Heart left ventricle (tissue), 16 donors: Measurements from ENCODE around the gene AKAP9. TPM values are rescaled to one million over a fixed set of nuclear protein-coding genes. Genes with fewer than 3 reads are reported as not detected.
A peak's percentile ranks its signal among the peaks of the same experiment; 100 is the strongest.
"Not testable (repeated sequence)": the region's sequence is repeated elsewhere in the genome, so short reads cannot be mapped to it uniquely, and the experiment has no call there.

Experiments used
- ATAC-seq, 4 donors: fragments of 200-7000 bp; cut with Tn5 transposase; one replicate each; pipeline ENCODE4 v1.9.1; 2020 to 2022; ENCODE audit warnings: moderate library complexity in 4 of 4, mild to moderate bottlenecking in 3 of 4, moderate number of reproducible peaks in 1 of 4
- DNase-seq, 5 donors: peaks; one replicate each; pipeline ENCODE4 v3.0.0-alpha.2; 2020
- H3K27ac ChIP-seq, 12 donors: fragments of 200-600 bp; sonication (generic) in 4 of 12; one replicate each; pipeline versions ENCODE4 v1.5.0 to v1.8.0; 2016 to 2022; ENCODE audit warnings: mild to moderate bottlenecking in 2 of 12
- H3K27me3 ChIP-seq, 9 donors: fragments of 200-600 bp; sonication (generic) in 2 of 9; one replicate each; pipeline versions ENCODE4 v1.5.1 to v1.8.0; 2016 to 2022; ENCODE audit warnings: mild to moderate bottlenecking in 3 of 9
- H3K36me3 ChIP-seq, 9 donors: fragments of 200-600 bp; sonication (generic) in 2 of 9; one replicate each; pipeline versions ENCODE4 v1.5.0 to v1.8.0; 2018 to 2022; ENCODE audit warnings: mild to moderate bottlenecking in 2 of 9
- H3K4me1 ChIP-seq, 12 donors: fragments of 200-600 bp; sonication (generic) in 4 of 12; one replicate each; pipeline versions ENCODE4 v1.5.0 to v1.8.0; 2016 to 2022; ENCODE audit warnings: mild to moderate bottlenecking in 3 of 12
- H3K4me3 ChIP-seq, 12 donors: fragments of 200-600 bp; sonication (generic) in 4 of 12; one replicate each; pipeline versions ENCODE4 v1.5.0 to v1.8.0; 2017 to 2022; ENCODE audit warnings: mild to moderate bottlenecking in 9 of 12, moderate library complexity in 4 of 12
- H3K9me3 ChIP-seq, 12 donors: fragments of 200-600 bp; sonication (generic) in 4 of 12; one replicate each; pipeline versions ENCODE4 v1.5.0 to v1.8.0; 2016 to 2022; ENCODE audit warnings: mild to moderate bottlenecking in 1 of 12
- CTCF ChIP-seq, 12 donors: fragments of 200-600 bp; sonication (generic) in 4 of 12; IDR thresholded peaks; one replicate each; pipeline versions ENCODE4 v1.5.0 to v1.8.0; 2018 to 2022; ENCODE audit warnings: antibody characterized with exemption in 12 of 12, mild to moderate bottlenecking in 5 of 12
- POLR2A ChIP-seq, 2 donors: fragments of 450-650 bp; IDR thresholded peaks; one replicate each; pipeline ENCODE4 v1.6.1; 2017; ENCODE audit warnings: antibody characterized with exemption in 2 of 2, mild to moderate bottlenecking in 2 of 2, moderate library complexity in 2 of 2
- WGBS, 4 donors: extraction: QIAGEN DNeasy Blood & Tissue Kit in 2 of 4; methylation state at CpG; one replicate each; pipeline versions ENCODE4 v1.1.5 to v1.1.7; 2013 to 2018; 5-methylcytosine and 5-hydroxymethylcytosine counted together
- intact Hi-C, 10 donors: fragments of 100-400 bp; cut with DNase I; formaldehyde crosslinking; loops; one replicate each; pipeline versions ENCODE4 v1.11.1 to v1.14.2; 2022
- polyA plus RNA-seq, 2 donors: library from polyadenylated mRNA; stranded (reverse); fragments of 200-250 nt; gene quantifications; one replicate each; pipeline ENCODE4 v1.2.3, GENCODE V29; 2013
- total RNA-seq, 9 donors: library from RNA; depleted of rRNA in 2 of 9; stranded (reverse); fragments of >200 nt in 2 of 9; fragmentation: NEBNext Ultra II Directional in 3 of 9; extraction: Animal tissue kit (Norgen Biotek cat#: 25700) in 3 of 9; gene quantifications; one replicate each; pipeline versions ENCODE4 v1.1.0 to v1.2.4, GENCODE V29; 2016 to 2023
- donor health status: ischemic (EF 13 %, LVEDD 7.1; RV severe dilation, severe dysfunction).
- donor health status: healthy with polysubstance abuse.
- donor health status: DM: no; HTN: yes; CAD: no.
- donor health status: DM: no; HTN: no; CAD: no.
- donor health status: ischemic (EF 25% LVEDD 6.9; RV normal size, moderate dysfunction).
- donor health status: ischemic (EF 25% LVEDD 5.7; RV mildly dilated, moderate dysfunction).
- donor health status: healthy.
- donor health status: DM: yes; HTN: yes; CAD: no.
- donor health status: ischemic (EF 35%, LVEDD 5.7; RV mildly dilated, moderate dysfunction).
- donor health status: nonischemic (EF 11% LVEDD 7.7; RV severe dilation, severe dysfunction).
- donor health status: DM: yes; HTN: yes; CAD: no.
- donor health status: PGD.
- donor health status: ischemic (EF 29% LVEDD 5.4; RV normal size, mild dysfunction).
- donor health status: nonischemic (EF 23%, LVEDD 6.1; RV moderate dilation, normal function).

Gene AKAP9
- total and polyA plus RNA-seq, 11 donors: 13.2 to 58.6 (median 49.1) TPM

GRCh38 chr7:91961816-91962215 is 21.2 kb downstream of the AKAP9 start:
- peaks cover 0 to 30% (median 12%) of the 10 kb centered on the region in 12 donors for H3K4me1 ChIP-seq
- H3K27me3 ChIP-seq: no peaks in the 10 kb centered on the region
- no peak overlapping the region for H3K4me3 ChIP-seq
- DNase-seq (no peak), ATAC-seq (no peak)
- H3K36me3 ChIP-seq: no peaks in the 10 kb centered on the region
- 94 to 99% (median 96%) methylated on average over 2 of the region's 2 CpGs for WGBS, 4 donors
- intact Hi-C loops: no loop called here
- H3K27ac ChIP-seq: no peak overlapping the region
- peaks cover 0 to 5% (median 0%) of the 10 kb centered on the region in 12 donors for H3K9me3 ChIP-seq
- no peak for TF ChIP-seq POLR2A (IDR thresholded peaks at IDR 0.05)
- TF ChIP-seq CTCF (IDR thresholded peaks at IDR 0.05): no peak

- no peak for TF ChIP-seq CTCF (IDR thresholded peaks at IDR 0.05)
- TF ChIP-seq POLR2A (IDR thresholded peaks at IDR 0.05): no peak
- no peak overlapping the region for H3K27ac ChIP-seq
- H3K27me3 ChIP-seq: no peaks in the 10 kb centered on the region
- H3K4me3 ChIP-seq: no peak overlapping the region
- DNase-seq: no peak
- H3K4me1 ChIP-seq: peaks cover 0 to 26% (median 10%) of the 10 kb centered on the region in 12 donors
- no peak for ATAC-seq
- H3K9me3 ChIP-seq: peaks cover 0 to 5% (median 0%) of the 10 kb centered on the region in 12 donors
- intact Hi-C loops: no loop called here
- H3K36me3 ChIP-seq: no peaks in the 10 kb centered on the region
- 60 to 79% (median 68%) methylated on average over 3 of the region's 3 CpGs for WGBS, 4 donors
Observed at GRCh38 chr7:91962419-91962818, 21.8 kb downstream of the AKAP9 start.

- H3K27ac ChIP-seq, ATAC-seq, H3K9me3 ChIP-seq, H3K4me3 ChIP-seq, H3K27me3 ChIP-seq, DNase-seq, H3K36me3 ChIP-seq, intact Hi-C loops: not testable (repeated sequence)
- peaks cover 0 to 18% (median 0%) of the 10 kb centered on the region in 12 donors for H3K4me1 ChIP-seq
- 96 to 98% (median 97%) methylated on average over 2 of the region's 2 CpGs for WGBS, 4 donors
Observed at GRCh38 chr7:91967513-91967912, 26.9 kb downstream of the AKAP9 start.

- TF ChIP-seq CTCF (IDR thresholded peaks at IDR 0.05): no peak
- peaks cover 0 to 35% (median 13%) of the 10 kb centered on the region in 9 donors for H3K36me3 ChIP-seq
- peaks cover 0 to 33% (median 0%) of the 10 kb centered on the region in 12 donors for H3K4me1 ChIP-seq
- intact Hi-C loops: no loop called here
- no peak overlapping the region for H3K4me3 ChIP-seq
- H3K27ac ChIP-seq: no peak overlapping the region
- no peaks in the 10 kb centered on the region for H3K27me3 ChIP-seq
- no peaks in the 10 kb centered on the region for H3K9me3 ChIP-seq
- DNase-seq (no peak), ATAC-seq (no peak)
- WGBS, 4 donors: 84 to 90% (median 87%) methylated on average over 5 of the region's 5 CpGs
Observed at GRCh38 chr7:91973639-91974038, 33.0 kb downstream of the AKAP9 start.

- Histone ChIP-seq H3K36me3 (peaks cover 0 to 37% (median 18%) of the 10 kb centered on the region in 9 donors), H3K4me1 (peaks cover 0 to 33% (median 0%) of the 10 kb centered on the region in 12 donors), H3K27ac (no peak overlapping the region), H3K4me3 (no peak overlapping the region), H3K9me3 (no peaks in the 10 kb centered on the region), H3K27me3 (no peaks in the 10 kb centered on the region)
- no peak for TF ChIP-seq POLR2A (IDR thresholded peaks at IDR 0.05)
- no peak for TF ChIP-seq CTCF (IDR thresholded peaks at IDR 0.05)
- ATAC-seq (peak in 3 of 4 donors; percentile 28 to 69 (median 41)), DNase-seq (no peak)
- intact Hi-C loops: no loop called here
Observed at GRCh38 chr7:91974066-91974465, 33.4 kb downstream of the AKAP9 start.
